GM18861 (cell line): ENCODE results near the gene PPP1R3F.
"Not testable (repeated sequence)": the region's sequence is repeated elsewhere in the genome, so short reads cannot be mapped to it uniquely, and the experiment has no call there.

Experiments
- ATAC-seq: cut with Tn5 transposase; IDR thresholded peaks from one replicate; pipeline ENCODE4 v1.9.1; 2021; ENCODE audit not compliant: unreplicated experiment

Gene PPP1R3F

DNA sequence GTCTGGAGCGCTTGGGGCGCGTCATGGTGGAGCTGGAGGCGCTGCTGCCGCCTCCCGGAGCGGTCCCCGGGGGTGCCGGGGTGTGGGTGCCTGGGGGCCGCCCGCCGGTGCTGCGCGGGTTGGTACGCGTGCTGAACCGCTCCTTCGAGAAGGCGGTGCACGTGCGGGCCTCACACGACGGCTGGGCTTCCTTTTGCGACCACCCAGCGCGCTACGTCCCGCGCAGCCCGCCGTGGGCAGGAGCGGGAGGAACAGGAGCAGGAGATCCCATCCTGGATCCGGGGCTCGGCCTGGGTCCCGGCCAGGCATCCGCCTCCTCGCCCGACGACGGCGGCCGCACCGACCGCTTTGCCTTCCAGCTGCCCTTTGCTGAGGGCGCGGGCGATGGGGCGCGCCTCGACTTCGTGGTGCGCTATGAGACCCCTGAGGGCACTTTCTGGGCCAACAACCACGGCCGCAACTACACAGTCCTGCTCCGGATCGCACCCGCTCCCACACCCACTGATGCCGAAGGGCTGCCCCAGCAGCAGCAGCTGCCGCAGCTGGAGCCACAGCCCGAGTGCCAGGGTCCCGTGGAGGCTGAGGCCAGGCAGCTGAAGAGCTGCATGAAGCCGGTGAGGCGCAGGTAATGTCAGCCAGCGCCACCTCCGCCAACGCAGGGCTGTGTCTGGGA, 792 bp downstream of the PPP1R3F start:
- no peak for ATAC-seq

GRCh38 chrX:49271341-49271740, 1.7 kb downstream of the PPP1R3F start:
- ATAC-seq, result no peak

- no peak for ATAC-seq
Observed at GRCh38 chrX:49272421-49272820, 2.8 kb downstream of the PPP1R3F start.

- no peak for ATAC-seq
Observed at GRCh38 chrX:49273181-49273727, 3.7 kb downstream of the PPP1R3F start.

DNA sequence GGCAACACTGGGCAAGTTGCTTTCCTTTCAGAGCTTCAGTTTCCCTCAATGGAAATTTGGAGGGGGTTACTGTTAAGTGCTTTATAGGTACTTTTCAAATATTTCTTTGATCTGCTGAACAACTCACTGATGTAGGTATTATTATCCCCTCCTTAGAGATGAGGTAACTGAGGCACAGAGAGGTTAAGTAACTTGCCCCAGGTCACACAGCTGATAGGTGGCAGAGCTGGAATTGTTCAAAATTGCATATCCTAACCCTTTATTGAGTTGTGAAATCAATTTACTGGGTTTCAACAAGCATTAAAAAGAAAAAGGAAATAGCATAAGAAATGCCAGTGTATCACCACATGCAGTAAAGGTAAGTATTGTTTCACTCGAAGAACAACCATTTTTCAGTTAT, 6.6 kb downstream of the PPP1R3F start:
- ATAC-seq, result no peak

DNA sequence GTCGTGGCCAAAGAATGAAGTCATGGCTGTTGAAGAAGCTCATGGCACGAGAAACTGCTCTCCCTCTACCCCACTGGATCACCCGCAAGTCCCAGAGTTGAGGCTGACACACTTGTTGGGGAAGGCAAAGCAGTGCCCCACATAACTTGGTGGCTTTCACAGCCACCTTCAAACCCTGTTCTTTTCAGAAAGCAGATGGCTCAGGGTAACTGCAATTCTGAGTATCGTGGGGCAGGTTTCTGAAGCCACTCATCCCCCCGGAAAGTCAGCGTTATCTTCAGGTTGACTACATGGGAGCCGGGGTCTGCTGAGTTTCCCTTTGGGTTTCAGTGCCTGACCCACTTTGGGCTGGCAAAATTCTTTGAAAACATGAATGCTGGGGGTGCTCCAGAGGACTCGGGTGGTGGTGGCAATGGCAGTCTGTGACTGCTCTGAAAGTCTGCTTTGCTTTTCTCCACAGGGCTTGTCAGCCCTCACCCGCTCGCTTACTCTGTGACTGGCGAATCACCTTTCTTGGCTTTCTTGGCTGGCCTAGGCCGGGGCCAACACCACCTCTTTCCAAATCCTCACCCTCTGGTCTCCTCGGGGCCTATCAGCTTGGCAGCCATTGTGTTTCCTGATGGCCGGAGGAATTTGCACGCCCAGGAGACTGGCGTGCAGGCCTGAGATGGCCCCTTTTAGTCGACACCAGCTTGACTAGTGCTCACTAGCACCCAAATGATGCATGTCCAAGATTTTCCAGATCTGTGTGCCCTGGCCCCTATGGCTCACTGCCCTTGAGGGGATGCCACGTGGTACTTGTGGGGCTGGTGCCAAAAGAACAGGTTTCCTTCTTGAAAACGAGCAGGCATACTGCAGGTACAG, 7.3 kb downstream of the PPP1R3F start:
- ATAC-seq, result no peak

- no peak for ATAC-seq
Observed at GRCh38 chrX:49277535-49277830, 7.9 kb downstream of the PPP1R3F start.

DNA sequence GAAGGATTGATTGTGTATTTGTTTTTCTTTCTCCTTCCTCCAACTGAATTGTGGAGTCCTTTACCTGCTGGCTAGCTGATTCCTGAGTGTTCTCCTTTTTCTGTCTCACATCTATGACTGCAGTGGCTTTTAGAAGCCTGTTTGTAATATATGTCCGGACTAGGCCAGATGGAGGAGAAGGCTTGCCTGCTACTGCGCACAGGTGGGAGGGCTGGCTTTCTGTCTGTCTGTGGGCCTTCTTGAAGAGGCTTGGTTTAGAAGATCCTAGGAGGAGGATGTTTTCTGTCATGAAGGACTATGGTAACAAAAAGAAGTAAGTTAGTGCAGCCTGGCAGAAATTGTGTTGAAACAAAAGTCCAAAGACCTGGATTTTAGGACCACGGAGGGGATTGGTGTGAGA, 8.5 kb downstream of the PPP1R3F start:
- ATAC-seq, result no peak

- no peak for ATAC-seq
Observed at GRCh38 chrX:49282647-49283011, 13.0 kb downstream of the PPP1R3F start.

- no peak for ATAC-seq
Observed at GRCh38 chrX:49284212-49284611, 14.6 kb downstream of the PPP1R3F start.

DNA sequence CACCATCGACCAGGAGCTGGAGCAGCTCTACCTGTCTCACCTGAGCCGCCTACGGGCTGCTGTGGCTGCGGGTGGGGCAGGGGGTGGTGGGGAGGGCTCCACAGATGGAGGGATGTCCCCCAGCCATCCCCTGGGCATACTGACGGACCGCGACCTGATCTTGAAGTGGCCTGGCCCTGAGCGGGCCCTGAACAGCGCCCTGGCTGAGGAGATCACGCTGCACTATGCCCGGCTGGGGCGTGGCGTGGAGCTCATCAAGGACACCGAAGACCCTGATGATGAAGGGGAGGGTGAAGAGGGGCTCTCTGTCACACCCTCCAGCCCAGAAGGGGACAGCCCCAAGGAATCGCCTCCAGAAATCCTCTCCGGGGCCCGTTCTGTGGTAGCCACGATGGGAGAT, 16.5 kb downstream of the PPP1R3F start:
- no peak for ATAC-seq

DNA sequence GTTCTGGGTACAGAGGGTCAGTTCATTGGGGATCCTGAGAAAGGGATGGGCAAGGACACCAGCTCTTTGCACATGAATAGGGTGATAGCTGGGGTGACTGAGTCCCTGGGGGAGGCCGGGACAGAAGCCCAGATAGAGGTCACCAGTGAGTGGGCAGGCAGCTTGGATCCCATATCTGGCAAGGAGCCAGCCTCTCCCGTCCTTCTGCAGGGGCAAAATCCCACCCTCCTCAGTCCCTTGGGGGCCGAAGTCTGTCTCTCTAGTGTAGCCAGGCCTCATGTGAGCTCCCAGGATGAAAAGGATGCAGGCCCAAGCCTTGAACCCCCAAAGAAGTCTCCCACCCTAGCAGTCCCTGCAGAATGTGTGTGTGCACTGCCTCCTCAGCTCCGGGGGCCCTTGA, 17.0 kb downstream of the PPP1R3F start:
- ATAC-seq, result no peak

DNA sequence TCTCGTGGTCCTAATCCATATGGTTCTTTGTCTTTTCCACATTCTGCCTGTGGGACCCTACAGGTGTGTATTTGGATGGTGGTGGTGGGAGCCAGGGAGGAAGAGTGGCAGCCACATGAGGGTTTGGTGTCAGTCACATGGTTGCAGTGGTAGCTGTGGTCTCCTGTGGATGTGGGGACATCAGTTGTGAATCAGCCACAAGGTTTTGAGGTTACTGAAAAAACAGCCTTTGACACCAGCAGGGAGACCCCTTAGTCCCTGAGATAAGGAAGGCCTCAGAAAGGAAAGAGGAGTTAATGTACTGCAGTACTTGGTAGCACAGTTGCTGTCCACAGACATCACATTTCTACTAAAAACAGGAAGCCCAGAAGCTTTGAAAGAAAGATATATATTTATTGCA, 18.1 kb downstream of the PPP1R3F start:
- no peak for ATAC-seq

GRCh38 chrX:49290215-49290614, 20.6 kb downstream of the PPP1R3F start:
- ATAC-seq, result no peak

- ATAC-seq, result no peak
Observed at GRCh38 chrX:49291615-49292337, 22.2 kb downstream of the PPP1R3F start.

DNA sequence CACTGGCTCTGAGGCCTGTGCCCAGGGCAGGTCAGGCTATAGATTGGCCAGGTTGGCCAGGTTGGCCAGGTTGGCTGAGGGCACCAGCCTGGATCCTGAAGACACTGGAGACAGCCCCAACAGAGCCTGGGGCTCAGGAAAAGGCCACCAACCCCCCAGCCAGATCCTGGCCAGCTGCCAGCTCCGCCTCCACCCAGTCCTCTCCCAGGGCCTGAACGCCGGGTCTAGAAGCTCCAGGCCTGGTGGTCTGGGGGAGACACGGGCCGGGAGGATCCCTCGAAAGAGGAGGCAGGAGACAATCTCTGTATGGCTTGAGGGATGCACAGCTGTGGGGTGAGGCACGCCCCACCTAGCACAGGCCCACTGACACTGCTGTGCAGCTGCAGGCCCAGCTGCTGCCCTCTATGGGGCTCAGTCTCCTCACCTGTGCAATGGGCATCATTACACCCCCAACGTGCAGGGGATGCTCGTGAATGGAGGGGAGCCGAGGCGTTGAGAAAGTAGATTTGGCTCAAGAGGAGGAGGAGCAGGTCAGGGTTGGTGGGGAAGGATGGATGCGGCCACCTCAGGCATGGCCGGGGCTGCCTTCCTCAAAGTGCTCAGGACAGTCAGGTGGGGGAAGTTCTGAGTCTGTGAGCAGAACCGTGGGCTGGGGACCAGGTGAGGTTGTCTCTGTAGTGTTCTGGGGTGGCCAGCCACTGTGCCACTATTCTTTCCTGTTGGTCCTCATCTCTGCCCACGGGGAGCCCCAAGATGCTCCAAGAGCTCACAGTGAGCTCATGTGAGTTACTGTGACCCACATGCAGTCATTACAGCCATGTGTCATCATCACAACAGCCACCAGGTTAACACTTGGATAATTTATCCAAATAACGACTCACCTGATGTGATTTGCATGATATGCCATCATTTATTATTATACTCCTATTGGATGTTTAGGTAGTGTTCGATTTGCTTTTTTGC, 23.1 kb downstream of the PPP1R3F start:
- no peak for ATAC-seq

DNA sequence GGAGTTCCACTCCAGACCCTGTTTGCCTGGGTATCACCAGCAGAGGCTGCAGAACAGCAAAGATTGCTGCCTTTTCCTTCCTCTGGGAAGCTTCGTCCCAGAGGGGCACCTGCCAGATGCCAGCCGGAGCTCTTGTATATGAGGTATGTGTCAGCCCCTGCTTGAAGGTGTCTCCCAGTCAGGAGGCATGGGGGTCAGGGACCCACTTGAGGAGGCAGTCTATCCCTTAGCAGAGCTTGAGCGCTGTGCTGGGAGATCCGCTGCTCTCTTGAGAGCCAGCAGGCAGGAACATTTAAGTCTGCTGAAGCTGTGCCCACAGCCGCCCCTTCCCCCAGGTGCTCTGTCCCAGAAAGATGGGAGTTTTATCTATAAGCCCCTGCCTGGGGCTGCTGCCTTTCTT, 29.7 kb downstream of the PPP1R3F start:
- ATAC-seq, result not testable (repeated sequence)

DNA sequence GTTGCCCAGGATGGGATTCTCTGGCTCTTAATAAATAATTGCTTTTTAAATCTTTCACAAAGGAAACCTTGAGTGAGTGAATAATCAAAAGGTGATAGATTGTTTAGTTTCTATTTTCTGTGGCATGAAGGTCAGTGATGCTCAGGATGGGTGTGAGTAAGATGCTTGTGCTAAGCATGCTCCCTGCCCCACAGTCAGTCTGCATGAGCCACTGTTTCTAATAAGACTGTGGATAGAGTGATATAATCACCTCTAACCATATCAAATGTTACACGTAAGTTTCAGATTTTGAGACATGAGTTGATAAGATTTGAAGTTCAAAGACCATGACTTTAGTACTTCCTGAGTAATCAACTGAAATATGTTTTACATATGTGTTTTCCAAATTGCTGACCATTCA, 31.1 kb downstream of the PPP1R3F start:
- ATAC-seq, result no peak

- ATAC-seq, result no peak
Observed at GRCh38 chrX:49303346-49303745, 33.8 kb downstream of the PPP1R3F start, which contains the start of gene GAGE10. Gene GAGE10 (plus strand): TSS chrX:49303646. CDS start chrX:49304860, 1,214 bp downstream.

DNA sequence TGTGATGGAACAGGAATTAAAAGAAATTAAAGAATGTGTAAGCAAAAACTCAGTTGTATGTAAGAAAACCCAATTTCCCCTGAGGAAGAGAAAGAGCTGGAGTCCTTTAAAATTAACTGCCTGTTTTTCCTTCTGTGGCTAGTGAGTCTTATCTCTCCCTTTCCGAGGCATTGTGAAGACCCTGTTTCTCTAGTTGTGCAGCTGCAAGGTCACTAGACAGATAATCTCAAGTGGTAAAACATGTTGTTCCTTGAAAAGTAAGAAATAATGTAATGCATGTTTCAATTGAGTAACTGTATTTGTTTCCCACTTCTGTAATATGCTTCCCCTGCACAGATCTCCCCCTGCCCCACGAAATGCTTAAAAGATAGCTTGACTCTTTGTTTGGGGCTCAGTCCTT, 38.2 kb downstream of the PPP1R3F start:
- not testable (repeated sequence) for ATAC-seq
